ENCODE measurements around the gene SPSB2. TPM values are rescaled to one million over a fixed set of nuclear protein-coding genes. Genes with fewer than 3 reads are reported as not detected.

The SPSB2 gene
- polyA plus RNA-seq, 1 of the 3 experiments (the other 2 are of a cell fraction) = 16.9 TPM

GRCh38 chr12:6843118-6843902 lies 29.8 kb downstream of the SPSB2 start:
- DNase-seq = peak; percentile 53
- no peaks in the 10 kb centered on the region for H3K9me2 ChIP-seq
- H2AFZ ChIP-seq (ENCODE audit: low read depth) = no peak overlapping the region
- no peak overlapping the region for H3K27ac ChIP-seq (ENCODE audit: low read depth in 2 of 2, low read length in 1 of 2)
- no peaks in the 10 kb centered on the region for H3K4me1 ChIP-seq (ENCODE audit: control insufficient read depth in 1 of 2, insufficient read depth in 2 of 2, low read depth in 1 of 2, low read length in 1 of 2)
- H3K36me3 ChIP-seq (replicated peaks in 1 of 2; ENCODE audit: control insufficient read depth in 1 of 2, insufficient read depth in 2 of 2, low read length in 1 of 2) = peaks cover 30 to 61% of the 10 kb centered on the region in 2 experiments
- ChIA-PET CTCF (interaction anchor here (1.3 to 19.4 kb wide), 7 partner anchors 13 to 90 kb away, joined by 3 to 225 read pairs (median 7); partner anchors contain the start of genes MLF2, P3H3, SPSB2 and TPI1), POLR2A (interaction anchor here (0.7 to 4.2 kb wide), 2 partner anchors 9 to 48 kb away, joined by 3 to 22 read pairs; partner anchors contain the start of genes CDCA3 and USP5)
- TF ChIP-seq NFIC (IDR thresholded peaks at IDR 0.05; ENCODE audit: borderline replicate concordance) (no peak), TAF1 (IDR thresholded peaks at IDR 0.05; ENCODE audit: borderline replicate concordance, low read depth, low read length) (no peak), JUND (IDR thresholded peaks at IDR 0.05) (no peak), ELF1 (IDR thresholded peaks at IDR 0.05) (no peak), CHD2 (IDR thresholded peaks at IDR 0.05; ENCODE audit: low read length, partially characterized antibody) (no peak), MXI1 (IDR thresholded peaks at IDR 0.05; ENCODE audit: low read depth, low read length) (no peak), REST (IDR thresholded peaks at IDR 0.05; ENCODE audit: low read depth, low read length) (no peak), GATA2 (CRISPR knock-in tag; IDR thresholded peaks at IDR 0.05) (no peak), GABPA (IDR thresholded peaks at IDR 0.05; ENCODE audit: low read depth) (no peak), MAX (IDR thresholded peaks at IDR 0.05; ENCODE audit: low read depth) (no peak), EZH2phosphoT487 (IDR thresholded peaks at IDR 0.05; ENCODE audit: borderline replicate concordance, low read depth) (no peak), CTCF (IDR thresholded peaks at IDR 0.05) (no peak), ZBTB33 (IDR thresholded peaks at IDR 0.05; ENCODE audit: borderline replicate concordance, low read depth) (no peak), RFX5 (IDR thresholded peaks at IDR 0.05; ENCODE audit: low read length) (no peak), IRF3 (IDR thresholded peaks at IDR 0.05; ENCODE audit: low read depth, low read length) (no peak), TEAD4 (IDR thresholded peaks at IDR 0.05; ENCODE audit: borderline replicate concordance, insufficient read depth) (no peak)
- WGBS (ENCODE audit: low lambda C conversion rate) = 87% methylated on average over 11 of the region's 16 CpGs
- no peak overlapping the region for H3K9ac ChIP-seq
- H3K4me2 ChIP-seq = no peak overlapping the region
- H3F3A ChIP-seq (replicated peaks; ENCODE audit: insufficient read depth) = peaks cover 11% of the 10 kb centered on the region
- H3K4me3 ChIP-seq (ENCODE audit: low read depth in 2 of 2, low read length in 1 of 2) = no peak overlapping the region
- H3K27me3 ChIP-seq (ENCODE audit: insufficient read depth) = no peaks in the 10 kb centered on the region
- no peaks in the 10 kb centered on the region for H4K20me1 ChIP-seq (ENCODE audit: insufficient read depth)
- H3K9me3 ChIP-seq = no peaks in the 10 kb centered on the region
- peaks cover 10% of the 10 kb centered on the region; the same call in 1 of the 2 replicates for H3K79me2 ChIP-seq (ENCODE audit: insufficient read depth)

Measured in SK-N-SH (cell line).